Spleen (tissue), 7 donors: ENCODE results near the gene POU2AF1.

Experiments used
- CTCF ChIP-seq, 11 experiments: fragments of 200-600 bp in 7 of 11; fragments of 450-650 bp in 4 of 11; sonication (generic) in 4 of 11; IDR thresholded peaks in 8 of 11; conservative IDR thresholded peaks in 3 of 11; 1 replicate in 7 of 11; 2 replicates in 4 of 11; pipeline versions ENCODE4 v1.4.0 to v1.8.0; 2016 to 2021; ENCODE audit warnings: antibody characterized with exemption in 11 of 11, inconsistent platforms in 4 of 11, mild to moderate bottlenecking in 1 of 11
- POLR2A ChIP-seq, 3 donors: fragments of 450-650 bp; IDR thresholded peaks; one replicate each; pipeline ENCODE4 v1.5.1; 2017; ENCODE audit warnings: antibody characterized with exemption in 3 of 3, mild to moderate bottlenecking in 1 of 3
- POLR2AphosphoS5 ChIP-seq, 3 donors: sonication (generic); formaldehyde crosslinking; IDR thresholded peaks; one replicate each; pipeline ENCODE4 v1.5.1; 2017; ENCODE audit warnings: antibody characterized with exemption in 3 of 3
- donor health status: DM: no; HTN: no; CAD: no; lungs with moderate emphysema.
- donor health status: DM: no; HTN: no; CAD: no.
- donor health status: DM: no; HTN: no; CAD: no.

GRCh38 chr11:111419181-111419580 lies 40.1 kb upstream of the POU2AF1 start:
- TF ChIP-seq POLR2AphosphoS5 (IDR thresholded peaks at IDR 0.05) (no peak), POLR2A (IDR thresholded peaks at IDR 0.05) (no peak), CTCF (IDR thresholded peaks at IDR 0.05 in 8 of 11, conservative IDR thresholded peaks at IDR 0.05 in 3 of 11) (no peak)
